ENCODE measurements around the gene ABTB1. TPM values are rescaled to one million over a fixed set of nuclear protein-coding genes. Genes with fewer than 3 reads are reported as not detected.

The ABTB1 gene
- total RNA-seq, 1 experiment from 2014 or later, result 12.5 TPM

DNA sequence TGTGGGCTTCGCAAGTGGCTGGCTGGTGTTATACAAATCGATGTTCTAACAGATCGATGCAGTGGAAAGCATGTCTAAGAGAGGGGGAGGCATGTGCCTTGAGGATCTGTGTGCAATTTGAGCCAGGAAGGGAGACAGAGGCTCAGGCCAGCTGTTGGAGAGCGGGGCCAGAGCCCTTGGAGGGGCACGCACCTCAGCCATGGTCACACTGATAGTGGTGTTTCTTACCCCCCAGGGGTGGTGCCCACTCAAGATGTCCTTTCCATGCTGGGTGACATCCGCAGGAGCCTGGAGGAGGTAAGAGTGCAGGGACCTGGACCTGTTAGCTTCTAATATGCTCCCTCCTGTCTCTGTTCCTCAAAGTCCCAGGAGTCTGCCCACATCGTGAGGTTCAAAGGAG is 3.8 kb upstream of the ABTB1 start (continued):
- TF ChIP-seq, protein P1, sequence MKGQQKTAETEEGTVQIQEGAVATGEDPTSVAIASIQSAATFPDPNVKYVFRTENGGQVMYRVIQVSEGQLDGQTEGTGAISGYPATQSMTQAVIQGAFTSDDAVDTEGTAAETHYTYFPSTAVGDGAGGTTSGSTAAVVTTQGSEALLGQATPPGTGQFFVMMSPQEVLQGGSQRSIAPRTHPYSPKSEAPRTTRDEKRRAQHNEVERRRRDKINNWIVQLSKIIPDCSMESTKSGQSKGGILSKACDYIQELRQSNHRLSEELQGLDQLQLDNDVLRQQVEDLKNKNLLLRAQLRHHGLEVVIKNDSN (CRISPR knock-in tag; IDR thresholded peaks at IDR 0.05), result no peak

DNA sequence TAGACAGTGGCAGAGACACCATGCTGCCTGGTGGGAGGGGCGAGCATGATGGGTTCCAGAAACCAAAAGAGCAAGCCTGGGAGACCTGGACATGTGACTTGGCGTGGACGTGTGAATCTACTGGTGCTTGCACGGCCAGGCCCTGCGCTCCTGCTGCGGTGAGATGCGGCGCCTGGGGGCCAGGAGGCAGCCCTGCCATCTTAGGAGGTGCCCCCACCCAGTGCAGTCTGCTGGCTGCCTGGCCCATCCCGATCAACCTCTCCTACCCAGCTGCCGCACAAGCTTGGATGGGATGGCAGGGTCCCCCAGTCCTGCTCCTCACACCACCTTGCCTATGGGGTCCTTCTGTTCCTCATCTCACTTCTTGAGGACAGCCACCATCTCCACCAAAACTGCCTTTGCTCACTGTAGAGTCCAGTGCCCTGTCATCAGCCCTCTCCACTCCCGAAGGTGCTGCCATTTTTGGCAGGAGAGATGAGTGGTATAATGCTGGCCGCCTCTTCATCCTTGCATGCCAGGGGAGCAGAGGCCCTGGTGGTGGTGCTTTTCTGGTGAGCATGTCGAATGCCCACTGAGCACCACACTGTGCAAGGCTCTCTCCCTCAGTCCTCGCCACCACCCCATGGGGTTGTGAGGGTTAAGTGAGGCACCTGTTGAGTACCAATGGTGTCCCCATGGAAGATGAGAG is 3.1 kb upstream of the ABTB1 start:
- no peak for TF ChIP-seq IRF2 (CRISPR knock-in tag; IDR thresholded peaks at IDR 0.05; ENCODE audit: borderline replicate concordance, low read depth)
- TF ChIP-seq ZNF121 (CRISPR knock-in tag; IDR thresholded peaks at IDR 0.05), result no peak
- no peak for TF ChIP-seq KAT7 (CRISPR knock-in tag; IDR thresholded peaks at IDR 0.05; ENCODE audit: borderline replicate concordance)
- TF ChIP-seq, protein P2, sequence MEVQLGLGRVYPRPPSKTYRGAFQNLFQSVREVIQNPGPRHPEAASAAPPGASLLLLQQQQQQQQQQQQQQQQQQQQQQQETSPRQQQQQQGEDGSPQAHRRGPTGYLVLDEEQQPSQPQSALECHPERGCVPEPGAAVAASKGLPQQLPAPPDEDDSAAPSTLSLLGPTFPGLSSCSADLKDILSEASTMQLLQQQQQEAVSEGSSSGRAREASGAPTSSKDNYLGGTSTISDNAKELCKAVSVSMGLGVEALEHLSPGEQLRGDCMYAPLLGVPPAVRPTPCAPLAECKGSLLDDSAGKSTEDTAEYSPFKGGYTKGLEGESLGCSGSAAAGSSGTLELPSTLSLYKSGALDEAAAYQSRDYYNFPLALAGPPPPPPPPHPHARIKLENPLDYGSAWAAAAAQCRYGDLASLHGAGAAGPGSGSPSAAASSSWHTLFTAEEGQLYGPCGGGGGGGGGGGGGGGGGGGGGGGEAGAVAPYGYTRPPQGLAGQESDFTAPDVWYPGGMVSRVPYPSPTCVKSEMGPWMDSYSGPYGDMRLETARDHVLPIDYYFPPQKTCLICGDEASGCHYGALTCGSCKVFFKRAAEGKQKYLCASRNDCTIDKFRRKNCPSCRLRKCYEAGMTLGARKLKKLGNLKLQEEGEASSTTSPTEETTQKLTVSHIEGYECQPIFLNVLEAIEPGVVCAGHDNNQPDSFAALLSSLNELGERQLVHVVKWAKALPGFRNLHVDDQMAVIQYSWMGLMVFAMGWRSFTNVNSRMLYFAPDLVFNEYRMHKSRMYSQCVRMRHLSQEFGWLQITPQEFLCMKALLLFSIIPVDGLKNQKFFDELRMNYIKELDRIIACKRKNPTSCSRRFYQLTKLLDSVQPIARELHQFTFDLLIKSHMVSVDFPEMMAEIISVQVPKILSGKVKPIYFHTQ (CRISPR knock-in tag; IDR thresholded peaks at IDR 0.05), result no peak
- TF ChIP-seq, protein P3, sequence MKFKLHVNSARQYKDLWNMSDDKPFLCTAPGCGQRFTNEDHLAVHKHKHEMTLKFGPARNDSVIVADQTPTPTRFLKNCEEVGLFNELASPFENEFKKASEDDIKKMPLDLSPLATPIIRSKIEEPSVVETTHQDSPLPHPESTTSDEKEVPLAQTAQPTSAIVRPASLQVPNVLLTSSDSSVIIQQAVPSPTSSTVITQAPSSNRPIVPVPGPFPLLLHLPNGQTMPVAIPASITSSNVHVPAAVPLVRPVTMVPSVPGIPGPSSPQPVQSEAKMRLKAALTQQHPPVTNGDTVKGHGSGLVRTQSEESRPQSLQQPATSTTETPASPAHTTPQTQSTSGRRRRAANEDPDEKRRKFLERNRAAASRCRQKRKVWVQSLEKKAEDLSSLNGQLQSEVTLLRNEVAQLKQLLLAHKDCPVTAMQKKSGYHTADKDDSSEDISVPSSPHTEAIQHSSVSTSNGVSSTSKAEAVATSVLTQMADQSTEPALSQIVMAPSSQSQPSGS (CRISPR knock-in tag; IDR thresholded peaks at IDR 0.05; ENCODE audit: borderline replicate concordance, low read depth), result 0 out of 2 replicates have a peak, but pooled peaks have one; percentile 20
- no peak for ATAC-seq
- no peak overlapping the region for H3K27ac Mint-ChIP-seq

DNA sequence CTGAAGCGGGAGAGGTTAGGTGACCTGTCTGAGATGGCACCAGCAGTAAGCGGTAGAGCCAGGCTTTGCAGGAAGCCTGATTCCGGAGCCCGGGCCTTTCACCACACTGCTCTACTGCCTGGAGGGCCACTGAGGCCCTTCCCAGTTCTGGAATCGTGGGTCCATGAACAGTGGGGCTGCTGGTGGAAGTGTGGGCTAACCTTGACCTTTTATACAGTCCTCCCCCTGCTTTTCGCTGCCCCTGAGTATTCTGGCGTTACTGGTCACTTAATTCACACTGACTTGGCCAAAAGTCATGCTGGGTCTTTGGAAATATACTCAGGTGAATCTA is 2.6 kb upstream of the ABTB1 start:
- Mint-ChIP-seq H3K9me3 (peaks cover 7% of the 10 kb centered on the region), H3K27me3 (ENCODE audit: low read depth) (peaks cover 3% of the 10 kb centered on the region), H3K27ac (no peak overlapping the region), H3K36me3 (peaks cover 10% of the 10 kb centered on the region), H3K4me3 (no peak overlapping the region), H3K4me1 (peaks cover 12% of the 10 kb centered on the region)
- CTCF ChIA-PET, result interaction anchor here (1.6 to 1.9 kb wide), 2 partner anchors 9 to 95 kb away, joined by 3 to 11 read pairs; no protein-coding TSS in a partner anchor
- POLR2A ChIA-PET, result no interaction called here
- no peak for ATAC-seq
- no peak for DNase-seq (ENCODE audit: low spot score)
- TF ChIP-seq, protein P3 (CRISPR knock-in tag; IDR thresholded peaks at IDR 0.05; ENCODE audit: borderline replicate concordance, low read depth), result no peak
- TF ChIP-seq, protein P4, sequence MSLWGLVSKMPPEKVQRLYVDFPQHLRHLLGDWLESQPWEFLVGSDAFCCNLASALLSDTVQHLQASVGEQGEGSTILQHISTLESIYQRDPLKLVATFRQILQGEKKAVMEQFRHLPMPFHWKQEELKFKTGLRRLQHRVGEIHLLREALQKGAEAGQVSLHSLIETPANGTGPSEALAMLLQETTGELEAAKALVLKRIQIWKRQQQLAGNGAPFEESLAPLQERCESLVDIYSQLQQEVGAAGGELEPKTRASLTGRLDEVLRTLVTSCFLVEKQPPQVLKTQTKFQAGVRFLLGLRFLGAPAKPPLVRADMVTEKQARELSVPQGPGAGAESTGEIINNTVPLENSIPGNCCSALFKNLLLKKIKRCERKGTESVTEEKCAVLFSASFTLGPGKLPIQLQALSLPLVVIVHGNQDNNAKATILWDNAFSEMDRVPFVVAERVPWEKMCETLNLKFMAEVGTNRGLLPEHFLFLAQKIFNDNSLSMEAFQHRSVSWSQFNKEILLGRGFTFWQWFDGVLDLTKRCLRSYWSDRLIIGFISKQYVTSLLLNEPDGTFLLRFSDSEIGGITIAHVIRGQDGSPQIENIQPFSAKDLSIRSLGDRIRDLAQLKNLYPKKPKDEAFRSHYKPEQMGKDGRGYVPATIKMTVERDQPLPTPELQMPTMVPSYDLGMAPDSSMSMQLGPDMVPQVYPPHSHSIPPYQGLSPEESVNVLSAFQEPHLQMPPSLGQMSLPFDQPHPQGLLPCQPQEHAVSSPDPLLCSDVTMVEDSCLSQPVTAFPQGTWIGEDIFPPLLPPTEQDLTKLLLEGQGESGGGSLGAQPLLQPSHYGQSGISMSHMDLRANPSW (CRISPR knock-in tag; conservative IDR thresholded peaks at IDR 0.05; ENCODE audit: low read depth), result no peak
- TF ChIP-seq ZBTB21 (CRISPR knock-in tag; IDR thresholded peaks at IDR 0.05; ENCODE audit: borderline replicate concordance), result no peak
- no peak for TF ChIP-seq OVOL2 (CRISPR knock-in tag; IDR thresholded peaks at IDR 0.05; ENCODE audit: borderline replicate concordance)
- TF ChIP-seq, protein P2 (CRISPR knock-in tag; IDR thresholded peaks at IDR 0.05), result no peak
- no peak for TF ChIP-seq ZNF423 (CRISPR knock-in tag; IDR thresholded peaks at IDR 0.05)
- TF ChIP-seq, protein P5, sequence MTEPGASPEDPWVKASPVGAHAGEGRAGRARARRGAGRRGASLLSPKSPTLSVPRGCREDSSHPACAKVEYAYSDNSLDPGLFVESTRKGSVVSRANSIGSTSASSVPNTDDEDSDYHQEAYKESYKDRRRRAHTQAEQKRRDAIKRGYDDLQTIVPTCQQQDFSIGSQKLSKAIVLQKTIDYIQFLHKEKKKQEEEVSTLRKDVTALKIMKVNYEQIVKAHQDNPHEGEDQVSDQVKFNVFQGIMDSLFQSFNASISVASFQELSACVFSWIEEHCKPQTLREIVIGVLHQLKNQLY (CRISPR knock-in tag; IDR thresholded peaks at IDR 0.05), result no peak
- TF ChIP-seq, protein P6, sequence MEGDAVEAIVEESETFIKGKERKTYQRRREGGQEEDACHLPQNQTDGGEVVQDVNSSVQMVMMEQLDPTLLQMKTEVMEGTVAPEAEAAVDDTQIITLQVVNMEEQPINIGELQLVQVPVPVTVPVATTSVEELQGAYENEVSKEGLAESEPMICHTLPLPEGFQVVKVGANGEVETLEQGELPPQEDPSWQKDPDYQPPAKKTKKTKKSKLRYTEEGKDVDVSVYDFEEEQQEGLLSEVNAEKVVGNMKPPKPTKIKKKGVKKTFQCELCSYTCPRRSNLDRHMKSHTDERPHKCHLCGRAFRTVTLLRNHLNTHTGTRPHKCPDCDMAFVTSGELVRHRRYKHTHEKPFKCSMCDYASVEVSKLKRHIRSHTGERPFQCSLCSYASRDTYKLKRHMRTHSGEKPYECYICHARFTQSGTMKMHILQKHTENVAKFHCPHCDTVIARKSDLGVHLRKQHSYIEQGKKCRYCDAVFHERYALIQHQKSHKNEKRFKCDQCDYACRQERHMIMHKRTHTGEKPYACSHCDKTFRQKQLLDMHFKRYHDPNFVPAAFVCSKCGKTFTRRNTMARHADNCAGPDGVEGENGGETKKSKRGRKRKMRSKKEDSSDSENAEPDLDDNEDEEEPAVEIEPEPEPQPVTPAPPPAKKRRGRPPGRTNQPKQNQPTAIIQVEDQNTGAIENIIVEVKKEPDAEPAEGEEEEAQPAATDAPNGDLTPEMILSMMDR (IDR thresholded peaks at IDR 0.05), result no peak
- TF ChIP-seq, protein P7, sequence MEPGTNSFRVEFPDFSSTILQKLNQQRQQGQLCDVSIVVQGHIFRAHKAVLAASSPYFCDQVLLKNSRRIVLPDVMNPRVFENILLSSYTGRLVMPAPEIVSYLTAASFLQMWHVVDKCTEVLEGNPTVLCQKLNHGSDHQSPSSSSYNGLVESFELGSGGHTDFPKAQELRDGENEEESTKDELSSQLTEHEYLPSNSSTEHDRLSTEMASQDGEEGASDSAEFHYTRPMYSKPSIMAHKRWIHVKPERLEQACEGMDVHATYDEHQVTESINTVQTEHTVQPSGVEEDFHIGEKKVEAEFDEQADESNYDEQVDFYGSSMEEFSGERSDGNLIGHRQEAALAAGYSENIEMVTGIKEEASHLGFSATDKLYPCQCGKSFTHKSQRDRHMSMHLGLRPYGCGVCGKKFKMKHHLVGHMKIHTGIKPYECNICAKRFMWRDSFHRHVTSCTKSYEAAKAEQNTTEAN (CRISPR knock-in tag; IDR thresholded peaks at IDR 0.05), result no peak
- TF ChIP-seq RELA (CRISPR knock-in tag; IDR thresholded peaks at IDR 0.05; ENCODE audit: borderline replicate concordance), result no peak

More for the DNA sequence above, 3.1 kb upstream of the ABTB1 start:
- ChIA-PET POLR2A (no interaction called here), CTCF (interaction anchor here (1.6 to 1.9 kb wide), 2 partner anchors 10 to 95 kb away, joined by 3 to 11 read pairs; no protein-coding TSS in a partner anchor)
- no peak overlapping the region for H3K4me3 Mint-ChIP-seq
- DNase-seq (ENCODE audit: low spot score), result no peak
- H3K4me1 Mint-ChIP-seq, result peaks cover 12% of the 10 kb centered on the region
- H3K36me3 Mint-ChIP-seq, result peaks cover 15% of the 10 kb centered on the region
- H3K27me3 Mint-ChIP-seq (ENCODE audit: low read depth), result peaks cover 3% of the 10 kb centered on the region
- peaks cover 8% of the 10 kb centered on the region for H3K9me3 Mint-ChIP-seq
